Bronchial epithelial cell (primary cell): ENCODE data around the gene RS1. TPM values are rescaled to one million over a fixed set of nuclear protein-coding genes. Genes with fewer than 3 reads are reported as not detected.

Experiments used
- DNase-seq: peaks from one replicate; pipeline ENCODE4 v3.0.0-alpha.2; 2010; ENCODE audit warnings: low read depth
- FAIRE-seq: peaks from 2 replicates; lab custom pipeline; 2011; peaks lifted over from hg19 to GRCh38; lab: Jason Lieb, UNC
- H3K27me3 ChIP-seq: 2 replicates; pipeline ENCODE4 v1.5.1; 2011; ENCODE audit warnings: low read length; ENCODE audit not compliant: control insufficient read depth, insufficient read depth
- H3K36me3 ChIP-seq: 2 replicates; pipeline ENCODE4 v1.5.1; 2011; ENCODE audit warnings: low read length; ENCODE audit not compliant: control insufficient read depth, insufficient read depth
- H3K4me3 ChIP-seq: 2 replicates; pipeline ENCODE4 v1.5.1; 2011; ENCODE audit warnings: mild to moderate bottlenecking, low read depth, low read length, control low read depth
- total RNA-seq: library from RNA; depleted of rRNA; stranded (reverse); fragments of >200 nt; gene quantifications from 2 replicates; pipeline ENCODE4 v1.2.1, GENCODE V29; 2014
- TF ChIP-seq, protein P1 (sequence below): IDR thresholded peaks from 2 replicates; pipeline ENCODE4 v1.5.1; 2011; ENCODE audit warnings: mild to moderate bottlenecking, moderate library complexity, low read length, control low read depth, inconsistent platforms; ENCODE audit not compliant: insufficient read depth, severe bottlenecking

The RS1 gene
- total RNA-seq, 1 donor from 2014 or later: not detected

DNA sequence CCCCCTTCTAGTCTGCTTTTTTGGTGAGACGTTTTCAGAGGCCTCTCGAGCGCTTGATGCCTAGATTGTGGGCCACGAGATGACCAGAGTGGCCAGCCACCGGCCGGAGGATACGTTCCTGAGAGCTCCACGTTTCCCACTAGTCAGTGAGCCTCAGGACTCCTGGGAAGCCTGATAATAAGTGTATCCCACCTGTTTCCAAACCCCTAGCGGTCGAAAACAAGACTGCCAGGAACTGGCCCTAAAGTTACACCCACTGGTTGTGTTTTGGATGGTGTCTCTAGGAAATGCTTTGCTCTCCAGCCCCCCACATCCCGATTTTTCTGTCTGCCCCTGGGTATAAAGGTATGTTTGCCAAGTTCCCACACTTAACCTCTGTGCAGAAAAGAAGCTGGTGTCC is 4.6 kb upstream of the RS1 start:
- FAIRE-seq (no peak), DNase-seq (no peak)
- no peaks in the 10 kb centered on the region for H3K27me3 ChIP-seq
- H3K36me3 ChIP-seq: no peaks in the 10 kb centered on the region
- no peak overlapping the region for H3K4me3 ChIP-seq
- TF ChIP-seq, protein P1, sequence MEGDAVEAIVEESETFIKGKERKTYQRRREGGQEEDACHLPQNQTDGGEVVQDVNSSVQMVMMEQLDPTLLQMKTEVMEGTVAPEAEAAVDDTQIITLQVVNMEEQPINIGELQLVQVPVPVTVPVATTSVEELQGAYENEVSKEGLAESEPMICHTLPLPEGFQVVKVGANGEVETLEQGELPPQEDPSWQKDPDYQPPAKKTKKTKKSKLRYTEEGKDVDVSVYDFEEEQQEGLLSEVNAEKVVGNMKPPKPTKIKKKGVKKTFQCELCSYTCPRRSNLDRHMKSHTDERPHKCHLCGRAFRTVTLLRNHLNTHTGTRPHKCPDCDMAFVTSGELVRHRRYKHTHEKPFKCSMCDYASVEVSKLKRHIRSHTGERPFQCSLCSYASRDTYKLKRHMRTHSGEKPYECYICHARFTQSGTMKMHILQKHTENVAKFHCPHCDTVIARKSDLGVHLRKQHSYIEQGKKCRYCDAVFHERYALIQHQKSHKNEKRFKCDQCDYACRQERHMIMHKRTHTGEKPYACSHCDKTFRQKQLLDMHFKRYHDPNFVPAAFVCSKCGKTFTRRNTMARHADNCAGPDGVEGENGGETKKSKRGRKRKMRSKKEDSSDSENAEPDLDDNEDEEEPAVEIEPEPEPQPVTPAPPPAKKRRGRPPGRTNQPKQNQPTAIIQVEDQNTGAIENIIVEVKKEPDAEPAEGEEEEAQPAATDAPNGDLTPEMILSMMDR: peak; percentile 44

DNA sequence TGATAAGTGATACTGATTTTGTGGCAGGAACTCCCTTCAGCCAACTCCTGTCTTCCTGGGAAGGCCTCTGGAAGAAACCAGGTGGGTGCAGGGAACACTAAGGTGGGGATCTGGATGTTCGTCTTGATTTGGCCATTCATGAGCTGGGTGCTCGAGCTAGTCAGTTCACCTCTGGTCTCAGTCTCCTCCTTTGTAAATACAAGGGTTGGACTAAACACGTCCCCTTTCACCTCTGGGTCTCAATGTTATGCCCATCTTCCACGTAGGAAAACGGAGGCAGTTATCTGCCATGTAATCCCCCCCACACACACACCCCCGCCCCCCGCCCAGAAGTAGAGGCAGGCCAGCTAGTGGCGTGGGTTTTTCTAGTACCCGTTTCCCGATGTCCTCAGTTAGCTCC is 4.1 kb upstream of the RS1 start:
- H3K36me3 ChIP-seq: no peaks in the 10 kb centered on the region
- H3K27me3 ChIP-seq: no peaks in the 10 kb centered on the region
- H3K4me3 ChIP-seq: no peak overlapping the region
- FAIRE-seq (no peak), DNase-seq (no peak)
- TF ChIP-seq, protein P1: no peak

DNA sequence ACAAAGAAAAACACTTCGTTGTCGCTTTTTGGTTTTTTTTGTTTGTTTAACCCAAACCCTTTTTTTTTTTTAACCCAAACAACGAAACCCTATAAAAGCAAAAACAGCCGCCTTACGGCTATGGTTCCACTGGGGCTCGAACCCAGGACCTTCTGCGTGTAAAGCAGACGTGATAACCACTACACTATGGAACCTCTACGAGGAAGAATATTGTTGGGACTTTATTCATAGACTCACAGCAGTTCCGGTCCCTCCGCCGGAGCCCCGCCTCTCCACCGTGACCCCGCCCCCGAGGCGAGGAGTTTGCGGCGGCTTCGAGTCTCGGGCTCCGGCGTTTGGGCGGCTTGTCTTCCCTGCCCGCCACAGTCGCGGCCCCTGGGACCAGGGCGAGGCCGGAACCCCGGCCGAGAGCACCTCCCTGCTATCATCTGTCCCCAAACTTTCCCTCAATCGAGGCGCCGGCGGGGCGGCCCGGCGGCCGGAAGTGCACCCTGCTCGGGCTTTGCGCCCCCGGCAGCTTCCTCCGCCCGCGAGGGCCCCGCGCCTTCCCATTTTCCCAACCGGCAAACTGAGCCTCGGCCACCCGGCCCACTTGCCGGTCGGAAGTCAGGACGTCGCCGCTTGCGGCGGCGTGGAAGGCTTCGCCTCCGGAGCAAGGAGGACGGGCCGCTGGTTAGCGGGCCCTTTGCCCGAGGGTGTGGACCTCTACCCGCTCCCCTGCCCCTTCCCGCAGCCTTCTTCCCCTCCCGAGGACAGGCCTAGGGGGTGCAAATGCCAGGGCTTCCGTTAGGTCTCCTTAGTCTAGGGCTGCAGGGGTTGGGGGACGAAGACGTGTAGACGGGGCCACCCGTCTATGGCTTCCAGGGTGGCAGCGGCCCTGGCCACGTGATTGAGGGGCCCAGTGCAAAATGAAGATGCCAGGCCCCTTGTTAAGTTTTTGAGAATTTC is 3.2 kb upstream of the RS1 start:
- Histone ChIP-seq H3K27me3 (no peaks in the 10 kb centered on the region), H3K36me3 (no peaks in the 10 kb centered on the region), H3K4me3 (peak overlapping the region; percentile 51)
- TF ChIP-seq, protein P1: no peak
- no peak for FAIRE-seq
- peak; percentile 46 for DNase-seq

DNA sequence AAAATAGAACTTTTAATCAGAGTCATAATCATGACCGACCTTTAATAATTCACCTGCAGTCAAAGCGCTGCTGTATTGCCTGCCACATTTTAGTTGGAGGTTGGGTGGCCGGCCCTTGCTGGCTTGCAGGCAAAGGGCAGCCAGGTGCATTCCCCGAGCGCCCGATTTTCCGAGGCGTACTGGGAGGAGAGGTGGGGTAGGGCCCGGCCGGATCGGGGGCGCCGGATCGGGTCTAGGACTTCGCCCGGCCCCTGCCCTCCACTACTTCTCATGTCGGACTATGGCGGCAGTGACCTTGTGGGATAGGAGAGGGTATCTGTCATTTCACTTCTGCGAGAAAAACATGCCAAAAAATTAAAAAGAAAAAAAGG is 2.5 kb upstream of the RS1 start:
- FAIRE-seq: no peak
- H3K27me3 ChIP-seq: no peaks in the 10 kb centered on the region
- TF ChIP-seq, protein P1: no peak
- DNase-seq: no peak
- no peaks in the 10 kb centered on the region for H3K36me3 ChIP-seq
- peak overlapping the region; percentile 44 for H3K4me3 ChIP-seq

DNA sequence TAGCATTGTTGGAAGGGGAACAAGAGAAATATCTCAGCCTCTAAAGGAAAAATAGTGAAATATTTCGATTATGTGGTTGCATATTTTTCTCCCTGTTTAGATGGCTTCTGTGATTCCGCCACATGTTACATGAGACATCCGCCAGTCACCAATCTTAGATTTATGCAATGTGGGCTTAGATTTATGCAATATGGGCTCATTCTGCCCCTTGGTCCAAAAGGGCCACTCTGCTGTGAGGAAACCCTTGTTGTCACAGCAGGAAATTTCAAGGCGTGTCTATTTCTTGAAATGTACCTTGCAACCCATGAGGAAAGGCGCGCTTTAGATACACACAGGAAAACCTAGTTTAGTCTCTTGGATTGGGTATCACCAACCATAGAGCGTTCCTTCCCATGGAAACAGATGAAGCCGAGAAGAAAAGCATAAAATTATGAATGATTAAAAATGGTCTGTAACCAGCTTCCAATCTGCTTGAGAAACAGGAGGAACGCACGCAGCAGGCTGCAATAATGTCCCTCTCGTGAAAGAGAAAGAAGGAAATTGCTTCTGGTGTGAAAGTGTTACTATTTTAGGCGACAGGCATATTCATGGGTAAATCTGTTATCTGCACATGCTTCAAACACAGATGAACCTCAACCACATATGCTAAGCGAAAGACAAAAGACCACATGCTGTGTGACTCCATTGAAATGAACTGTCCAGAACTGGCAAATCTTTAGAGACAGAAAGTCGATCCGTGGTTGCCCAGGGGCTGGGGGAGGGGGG is 3.7 kb downstream of the RS1 start:
- DNase-seq (no peak), FAIRE-seq (no peak)
- no peaks in the 10 kb centered on the region for H3K27me3 ChIP-seq
- TF ChIP-seq, protein P1: no peak
- no peaks in the 10 kb centered on the region for H3K36me3 ChIP-seq
- H3K4me3 ChIP-seq: no peak overlapping the region
